ACC112 (cell line): ENCODE measurements around the gene MAD1L1.

ENCODE experiments used
- H2AFZ ChIP-seq: fragments of 200-600 bp; sonication (generic); one replicate; pipeline ENCODE4 v1.6.0; 2017; ENCODE audit warnings: antibody characterized with exemption, low read length; ENCODE audit not compliant: unreplicated experiment
- H3K27ac ChIP-seq: fragments of 200-600 bp; sonication (generic); 2 replicates; pipeline ENCODE4 v1.5.1; 2014; ENCODE audit warnings: low read depth, mild to moderate bottlenecking, antibody characterized with exemption, low read length, moderate library complexity
- H3K27me3 ChIP-seq: fragments of 200-600 bp; sonication (generic); 2 replicates; pipeline ENCODE4 v1.6.1; 2014; ENCODE audit warnings: mild to moderate bottlenecking, antibody characterized with exemption, low read length, moderate library complexity, mixed read lengths; ENCODE audit not compliant: insufficient read depth
- H3K36me3 ChIP-seq: fragments of 200-600 bp; sonication (generic); 2 replicates; pipeline ENCODE4 v1.6.1; 2016; ENCODE audit warnings: mild to moderate bottlenecking, antibody characterized with exemption, low read length, moderate library complexity, mixed read lengths; ENCODE audit not compliant: insufficient read depth
- H3K4me1 ChIP-seq: fragments of 200-600 bp; sonication (generic); one replicate; pipeline ENCODE4 v1.6.1; 2016; ENCODE audit warnings: low read length, mixed read lengths; ENCODE audit not compliant: insufficient read depth, unreplicated experiment, control insufficient read depth
- H3K4me3 ChIP-seq: fragments of 200-600 bp; sonication (generic); 2 replicates; pipeline ENCODE4 v1.5.1; 2014; ENCODE audit warnings: mild to moderate bottlenecking, low read depth, low read length
- H3K79me2 ChIP-seq: fragments of 200-600 bp; sonication (generic); one replicate; pipeline ENCODE4 v1.6.0; 2016; ENCODE audit warnings: low read length; ENCODE audit not compliant: control insufficient read depth, unreplicated experiment, insufficient read depth

MAD1L1 gene

GRCh38 chr7:1914321-1914720 is 318.4 kb downstream of the MAD1L1 start:
- Histone ChIP-seq H3K4me1 (peaks cover 16% of the 10 kb centered on the region), H3K36me3 (no peaks in the 10 kb centered on the region), H3K4me3 (no peak overlapping the region), H2AFZ (no peak overlapping the region), H3K27ac (no peak overlapping the region), H3K27me3 (no peaks in the 10 kb centered on the region), H3K79me2 (no peaks in the 10 kb centered on the region)

DNA sequence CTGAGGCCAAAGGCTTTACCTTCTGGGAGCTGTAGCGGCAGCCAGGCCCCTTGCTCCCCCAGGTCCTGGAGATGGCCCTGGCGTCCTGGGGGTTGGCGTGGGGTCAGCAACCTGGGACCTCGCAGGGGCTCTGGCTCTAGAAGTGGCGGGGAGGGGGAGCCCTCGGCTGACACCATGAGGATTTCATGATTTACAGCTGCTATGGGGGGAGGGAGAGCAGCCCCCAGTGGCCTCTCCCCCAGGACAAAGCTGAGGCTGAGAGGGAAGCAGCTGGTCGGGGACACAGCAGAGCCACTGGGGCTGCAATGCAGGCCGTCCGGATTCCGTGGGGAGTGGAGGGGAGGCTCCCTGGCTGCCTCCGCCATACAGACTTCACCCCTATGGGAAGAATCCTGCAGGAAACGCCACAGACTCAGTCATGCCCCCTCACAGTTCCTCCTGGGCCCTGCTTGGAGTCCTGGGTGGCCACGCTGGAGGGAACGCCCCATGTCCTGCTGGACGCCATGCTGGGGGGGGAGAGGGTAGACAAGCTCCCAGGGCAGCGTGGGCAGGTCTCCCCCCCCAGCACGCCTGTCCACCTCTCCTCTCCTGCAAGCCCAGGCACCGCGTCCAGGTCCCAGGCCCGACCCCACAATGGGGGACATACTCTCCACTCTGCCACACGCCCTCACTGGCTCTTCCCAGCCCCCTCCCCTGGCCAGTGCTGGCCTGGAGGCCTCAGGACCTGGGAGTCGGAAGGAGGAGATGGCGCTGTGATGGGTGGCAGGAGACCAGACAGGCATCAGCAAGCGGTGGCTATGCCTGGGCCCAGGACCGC is 319.1 kb downstream of the MAD1L1 start:
- H3K4me1 ChIP-seq, result peaks cover 16% of the 10 kb centered on the region
- H3K27me3 ChIP-seq, result no peaks in the 10 kb centered on the region
- H3K4me3 ChIP-seq, result no peak overlapping the region
- H3K79me2 ChIP-seq, result no peaks in the 10 kb centered on the region
- H2AFZ ChIP-seq, result no peak overlapping the region
- H3K27ac ChIP-seq, result no peak overlapping the region
- no peaks in the 10 kb centered on the region for H3K36me3 ChIP-seq

DNA sequence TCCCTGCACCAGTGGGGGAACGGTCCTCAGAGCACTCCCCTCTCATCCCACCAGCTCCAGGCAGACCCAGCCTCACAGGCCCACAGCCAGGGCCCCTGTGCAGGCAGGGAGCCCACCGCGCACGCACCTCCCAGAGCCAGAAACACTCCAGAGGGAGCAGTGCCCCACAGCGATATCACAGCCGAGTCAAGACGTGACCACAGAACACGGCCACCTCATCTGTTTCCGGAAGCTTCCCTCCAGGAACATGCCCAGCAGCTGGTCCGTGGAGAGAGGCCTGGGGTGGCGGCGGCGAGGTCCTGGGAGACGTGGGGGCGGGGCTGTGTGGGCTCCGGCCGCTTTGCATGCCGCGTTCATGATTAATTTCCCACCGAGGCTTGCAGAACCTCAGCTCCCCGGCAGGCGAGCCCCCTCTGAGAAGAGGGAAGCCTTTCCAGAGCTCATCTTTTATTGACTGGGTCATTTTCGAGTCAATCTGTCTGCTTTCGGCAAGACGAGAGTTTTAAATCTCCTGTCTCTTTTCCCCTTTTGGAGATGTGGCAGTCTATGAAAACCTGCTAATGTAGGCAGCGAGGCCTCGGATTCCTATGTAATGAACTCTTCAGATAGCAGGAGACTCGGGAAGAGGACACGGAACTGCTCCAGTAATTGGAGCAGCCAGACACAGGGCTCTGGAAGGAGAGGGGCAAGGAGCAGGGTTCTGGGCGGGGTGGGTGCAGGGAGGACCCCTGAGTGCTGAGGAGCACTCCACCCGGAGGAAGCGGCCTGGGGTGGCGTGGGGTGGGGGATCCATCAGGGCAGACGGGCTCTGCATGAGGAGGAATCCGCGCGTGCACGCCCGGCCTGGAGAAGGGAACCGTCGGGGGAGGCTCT is 319.9 kb downstream of the MAD1L1 start:
- H3K4me1 ChIP-seq, result peaks cover 16% of the 10 kb centered on the region
- H3K27me3 ChIP-seq, result no peaks in the 10 kb centered on the region
- no peak overlapping the region for H3K4me3 ChIP-seq
- no peaks in the 10 kb centered on the region for H3K36me3 ChIP-seq
- H2AFZ ChIP-seq, result no peak overlapping the region
- peak overlapping the region; percentile 31; the same call in 1 of the 2 replicates for H3K27ac ChIP-seq
- H3K79me2 ChIP-seq, result no peaks in the 10 kb centered on the region

- Histone ChIP-seq H2AFZ (no peak overlapping the region), H3K27ac (no peak overlapping the region), H3K79me2 (no peaks in the 10 kb centered on the region), H3K27me3 (no peaks in the 10 kb centered on the region), H3K36me3 (no peaks in the 10 kb centered on the region), H3K4me1 (peaks cover 11% of the 10 kb centered on the region), H3K4me3 (no peak overlapping the region)
Measured at GRCh38 chr7:1911571-1911970, 321.2 kb downstream of the MAD1L1 start.

DNA sequence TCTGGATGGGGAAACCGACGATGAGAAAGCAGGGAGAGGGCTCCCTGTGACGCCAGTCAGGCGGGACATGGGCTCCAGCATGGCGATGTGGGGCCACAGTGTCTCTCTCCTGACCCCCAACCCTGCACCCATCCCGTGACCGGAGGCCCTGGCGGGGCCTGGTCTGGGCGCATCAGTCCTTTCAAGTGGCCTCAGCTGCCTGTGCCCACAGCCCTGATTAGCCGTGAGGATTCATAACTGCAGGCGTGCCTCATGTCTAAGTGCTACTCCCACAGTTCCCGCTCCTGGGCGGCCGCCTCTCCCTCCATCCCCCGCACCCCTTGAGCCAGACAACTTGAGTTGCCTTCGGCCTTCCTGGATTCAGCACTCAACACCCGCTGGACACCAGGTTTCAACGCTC is 321.9 kb downstream of the MAD1L1 start:
- no peak overlapping the region for H2AFZ ChIP-seq
- H3K27ac ChIP-seq, result no peak overlapping the region
- H3K79me2 ChIP-seq, result no peaks in the 10 kb centered on the region
- H3K4me3 ChIP-seq, result no peak overlapping the region
- H3K27me3 ChIP-seq, result no peaks in the 10 kb centered on the region
- H3K36me3 ChIP-seq, result no peaks in the 10 kb centered on the region
- peaks cover 11% of the 10 kb centered on the region for H3K4me1 ChIP-seq

- no peaks in the 10 kb centered on the region for H3K27me3 ChIP-seq
- no peak overlapping the region for H2AFZ ChIP-seq
- H3K27ac ChIP-seq, result no peak overlapping the region
- H3K79me2 ChIP-seq, result no peaks in the 10 kb centered on the region
- peaks cover 11% of the 10 kb centered on the region for H3K4me1 ChIP-seq
- H3K36me3 ChIP-seq, result no peaks in the 10 kb centered on the region
- no peak overlapping the region for H3K4me3 ChIP-seq
Measured at GRCh38 chr7:1910081-1910685, 322.6 kb downstream of the MAD1L1 start.

GRCh38 chr7:1909476-1909875 is 323.3 kb downstream of the MAD1L1 start:
- H2AFZ ChIP-seq, result no peak overlapping the region
- H3K4me3 ChIP-seq, result no peak overlapping the region
- H3K4me1 ChIP-seq, result peaks cover 11% of the 10 kb centered on the region
- no peak overlapping the region for H3K27ac ChIP-seq
- H3K27me3 ChIP-seq, result no peaks in the 10 kb centered on the region
- H3K79me2 ChIP-seq, result no peaks in the 10 kb centered on the region
- H3K36me3 ChIP-seq, result no peaks in the 10 kb centered on the region

DNA sequence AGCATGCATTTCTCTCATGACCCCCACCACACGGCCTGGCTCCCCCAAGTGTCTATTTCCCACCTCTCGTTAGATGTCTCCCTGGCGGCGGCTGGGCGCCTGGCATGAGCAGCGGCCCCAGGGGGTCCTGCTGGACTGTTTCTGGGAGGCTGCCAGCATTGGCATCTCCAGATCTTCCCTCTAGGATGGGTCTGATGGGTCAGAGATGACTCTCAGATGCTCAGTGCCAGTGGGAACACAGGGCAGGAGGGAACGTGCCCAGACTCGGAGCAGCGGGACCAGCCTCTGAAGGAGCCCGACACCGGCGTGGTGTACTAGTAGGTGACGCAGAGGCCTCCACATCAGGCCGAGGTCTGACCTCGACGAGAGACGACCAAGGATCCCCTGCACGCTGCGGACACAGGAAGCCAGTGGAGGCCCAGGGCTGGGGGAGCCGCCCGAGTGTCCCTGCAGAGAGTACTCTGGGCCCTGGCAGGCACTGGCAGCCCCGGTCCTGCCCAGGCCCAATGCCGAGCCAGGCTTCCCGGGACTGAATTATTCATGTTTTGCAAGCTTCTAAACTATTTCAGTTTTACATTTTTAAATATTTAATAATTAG is 323.8 kb downstream of the MAD1L1 start:
- H2AFZ ChIP-seq, result no peak overlapping the region
- H3K4me3 ChIP-seq, result no peak overlapping the region
- H3K4me1 ChIP-seq, result peaks cover 11% of the 10 kb centered on the region
- H3K79me2 ChIP-seq, result no peaks in the 10 kb centered on the region
- no peaks in the 10 kb centered on the region for H3K27me3 ChIP-seq
- H3K36me3 ChIP-seq, result no peaks in the 10 kb centered on the region
- no peak overlapping the region for H3K27ac ChIP-seq

DNA sequence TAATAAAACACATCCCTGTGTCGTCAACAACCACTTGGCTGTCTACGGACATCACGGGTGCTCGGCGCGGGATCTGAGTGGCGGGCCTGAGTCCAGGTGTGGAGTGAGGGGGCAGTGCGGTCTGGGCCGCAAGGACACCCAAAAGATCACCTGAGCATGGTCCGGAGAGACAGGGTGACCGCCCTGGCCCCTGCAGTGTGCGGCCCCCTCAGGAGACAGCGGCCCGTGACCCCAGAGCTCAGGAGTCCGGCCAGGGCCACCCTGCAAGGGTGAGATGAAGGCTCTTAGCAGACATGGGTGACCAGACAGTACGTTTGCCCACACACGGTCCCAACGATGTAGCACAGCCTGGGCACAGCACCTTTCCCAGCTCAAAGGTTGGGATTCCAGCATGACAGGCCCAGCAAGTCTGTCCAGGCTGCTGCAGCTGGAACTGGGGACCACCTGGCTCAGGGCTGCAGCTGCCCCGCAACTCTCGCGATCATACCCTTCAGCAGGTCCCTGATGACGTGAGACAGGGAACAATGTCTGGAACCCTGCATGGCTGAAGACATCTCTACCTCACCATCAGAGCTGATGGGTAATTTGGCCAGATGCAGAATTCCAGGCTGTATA is 324.9 kb downstream of the MAD1L1 start:
- Histone ChIP-seq H3K4me3 (no peak overlapping the region), H3K36me3 (no peaks in the 10 kb centered on the region), H3K4me1 (peaks cover 4% of the 10 kb centered on the region), H3K27ac (no peak overlapping the region), H3K27me3 (no peaks in the 10 kb centered on the region), H3K79me2 (no peaks in the 10 kb centered on the region), H2AFZ (no peak overlapping the region)
